GM12878 (cell line): ENCODE measurements around the gene PAOX. TPM values are rescaled to one million over a fixed set of nuclear protein-coding genes. Genes with fewer than 3 reads are reported as not detected.
"Not testable (repeated sequence)": the region's sequence is repeated elsewhere in the genome, so short reads cannot be mapped to it uniquely, and the experiment has no call there.

Experiments used
- ATAC-seq: fragments of 200-7000 bp; cut with Tn5 transposase; 3 replicates; pipeline ENCODE4 v1.9.1; 2020; ENCODE audit warnings: mild to moderate bottlenecking, moderate library complexity
- BruUV-seq: library from RNA; stranded (reverse); fragments of 400-500 nt; replicated peaks from 2 replicates; lab custom pipeline; 2021; lab: Mats Ljungman, UMichigan
- CTCF ChIA-PET: fragments of 300-600 bp; sonication (Branson Sonifier 250); formaldehyde crosslinking; extraction: SDS; loops from one replicate; lab custom pipeline; 2021; ENCODE audit warnings: inconsistent platforms; lab: Yijun Ruan, JAX
- POLR2A ChIA-PET: fragments of 350-600 bp; formaldehyde crosslinking; extraction: SDS; loops from one replicate; lab custom pipeline; 2021; ENCODE audit warnings: inconsistent platforms; lab: Charles Lee
- RAD21 ChIA-PET: fragments of 300-600 bp; sonication (Branson Sonifier 250); formaldehyde crosslinking; loops from one replicate; lab custom pipeline; 2023; ENCODE audit warnings: antibody characterized with exemption; ENCODE audit not compliant: unreplicated experiment; lab: Charles Lee
- SMC1A ChIA-PET: fragments of 300-600 bp; sonication (Branson Sonifier 250); formaldehyde crosslinking; loops from one replicate; lab custom pipeline; 2023; ENCODE audit not compliant: unreplicated experiment, uncharacterized antibody; lab: Charles Lee
- DNase-seq: peaks from one replicate; pipeline ENCODE4 v3.0.0-alpha.2; 2011; ENCODE audit warnings: low read depth, low spot score
- FAIRE-seq: peaks from 3 replicates; lab custom pipeline; 2011; peaks lifted over from hg19 to GRCh38; lab: Jason Lieb, UNC
- H2AFZ ChIP-seq: 2 replicates; pipeline ENCODE4 v1.6.0; 2011; ENCODE audit warnings: low read depth, low read length, control low read depth; ENCODE audit not compliant: control insufficient read depth
- H3K27ac ChIP-seq: 2 replicates; pipeline ENCODE4 v1.5.1; 2011; ENCODE audit warnings: control low read depth; ENCODE audit not compliant: control insufficient read depth, insufficient read depth
- H3K27me3 ChIP-seq, 2 experiments: replicated peaks in 1 of 2; 2 replicates each; pipeline versions ENCODE4 v1.6.0 to v1.6.1; 2011; ENCODE audit warnings: low read length in 1 of 2; ENCODE audit not compliant: control insufficient read depth in 2 of 2, insufficient read depth in 2 of 2
- H3K36me3 ChIP-seq, 2 experiments: 2 replicates each; pipeline ENCODE4 v1.5.1; 2011; ENCODE audit warnings: low read length in 1 of 2; ENCODE audit not compliant: control insufficient read depth in 2 of 2, insufficient read depth in 2 of 2
- H3K4me1 ChIP-seq: 2 replicates; pipeline ENCODE4 v1.6.1; 2011; ENCODE audit warnings: mild to moderate bottlenecking, low read length, moderate library complexity, mixed read lengths; ENCODE audit not compliant: control insufficient read depth, insufficient read depth
- H3K4me2 ChIP-seq: 2 replicates; pipeline ENCODE4 v1.6.0; 2011; ENCODE audit warnings: control low read depth; ENCODE audit not compliant: control insufficient read depth, insufficient read depth
- H3K4me3 ChIP-seq: fragments of 200-600 bp; sonication (generic); 2 replicates; pipeline ENCODE4 v1.5.1; 2016
- H3K79me2 ChIP-seq: 2 replicates; pipeline ENCODE4 v1.6.0; 2011; ENCODE audit warnings: low read length; ENCODE audit not compliant: control insufficient read depth, insufficient read depth
- H3K9ac ChIP-seq: 2 replicates; pipeline ENCODE4 v1.8.0; 2011; ENCODE audit warnings: low read length, control low read depth, mixed read lengths; ENCODE audit not compliant: control insufficient read depth, insufficient read depth
- H3K9me3 ChIP-seq: replicated peaks from 3 replicates; pipeline ENCODE4 v1.5.1; 2011; ENCODE audit warnings: mild to moderate bottlenecking, low read length; ENCODE audit not compliant: control insufficient read depth, insufficient read depth
- H4K20me1 ChIP-seq: 2 replicates; pipeline ENCODE4 v1.6.0; 2011; ENCODE audit not compliant: control insufficient read depth, insufficient read depth
- HDAC2 ChIP-seq: fragments of 200-600 bp; sonication (generic); IDR thresholded peaks from 2 replicates; pipeline ENCODE4 v1.6.1; 2017
- POLR2A ChIP-seq: IDR thresholded peaks from 2 replicates; pipeline ENCODE4 v1.6.1; 2011; ENCODE audit warnings: low read depth, mild to moderate bottlenecking, low read length
- WGBS: methylation state at CpG from one replicate; pipeline ENCODE4 v1.1.6; 2016; ENCODE audit warnings: low lambda C conversion rate; ENCODE audit not compliant: insufficient replicate concordance, insufficient coverage; ENCODE audit errors: missing lambda C conversion rate; 5-methylcytosine and 5-hydroxymethylcytosine counted together
- in situ Hi-C: fragments of 300-500 bp; cut with MboI; formaldehyde crosslinking; loops from 9 replicates; pipeline ENCODE4 v1.14.3; 2018; ENCODE audit warnings: mixed read lengths
- intact Hi-C: fragments of 100-400 bp; cut with micrococcal nuclease; formaldehyde crosslinking; loops from one replicate; pipeline ENCODE4 v1.14.2; 2022; ENCODE audit not compliant: unreplicated experiment
- polyA plus RNA-seq, 11 experiments: library from polyadenylated mRNA; depleted of rRNA in 4 of 11; unstranded in 6 of 11; stranded (reverse) in 5 of 11; fragments of >200 nt; fragmentation: Nextera tagmentation in 4 of 11; fragmentation: Illumina TruSeq in 1 of 11; extraction: Ambion mirVana in 4 of 11; extraction: Trizol in 1 of 11; gene quantifications; 1 replicate in 1 of 11; 2 replicates in 10 of 11; pipeline versions ENCODE4 v1.2.1 to v1.2.3, GENCODE V29; 2011 to 2016; ENCODE audit warnings: inconsistent platforms in 2 of 11, missing spikeins in 2 of 11, low read depth in 1 of 11
- total RNA-seq, 4 experiments: library from RNA; depleted of rRNA in 3 of 4; stranded (reverse); fragments of >200 nt in 3 of 4; fragmentation: Illumina TruSeq in 1 of 4; extraction: Trizol in 1 of 4; gene quantifications; 2 replicates each; pipeline versions ENCODE4 v1.2.1 to v1.2.3, GENCODE V29; 2013 to 2021

The PAOX gene
- total and polyA plus RNA-seq, 10 of the 15 experiments (the other 5 are each of a cell fraction or from before 2014, with no cell fraction given), result 1.2 to 22.2 (median 10.5) TPM

GRCh38 chr10:133422807-133423771, 44.0 kb downstream of the PAOX start:
- no peak overlapping the region for H3K4me3 ChIP-seq
- SMC1A ChIA-PET, result no interaction called here
- FAIRE-seq, result no peak
- CTCF ChIA-PET, result no interaction called here
- no peak overlapping the region for H3K27ac ChIP-seq
- H3K9me3 ChIP-seq, result no peaks in the 10 kb centered on the region
- H3K4me2 ChIP-seq, result 0 out of 2 replicates have a peak overlapping the region, but pooled peaks have one; percentile 3
- BruUV-seq, result no TSS peak
- ATAC-seq, result peak; percentile 11
- no peak overlapping the region for H2AFZ ChIP-seq
- intact Hi-C loops (no loop called here), in situ Hi-C loops (loop anchor here (5.0 kb wide), 1 partner anchor 149 kb away; no protein-coding TSS in a partner anchor)
- WGBS, result 27% methylated on average over 39 of the region's 88 CpGs
- no peaks in the 10 kb centered on the region for H3K79me2 ChIP-seq
- peaks cover 2 to 17% of the 10 kb centered on the region in 2 experiments; a peak in 3 of 4 replicates for H3K36me3 ChIP-seq
- H4K20me1 ChIP-seq, result no peaks in the 10 kb centered on the region
- H3K27me3 ChIP-seq, result no peaks in the 10 kb centered on the region
- DNase-seq, result no peak
- no peak for TF ChIP-seq HDAC2
- TF ChIP-seq POLR2A, result peak; percentile 58
- no peaks in the 10 kb centered on the region for H3K4me1 ChIP-seq
- POLR2A ChIA-PET, result interaction anchor here (0.5 kb wide), 1 partner anchor 21 kb away, joined by 3 read pairs; no protein-coding TSS in a partner anchor
- H3K9ac ChIP-seq, result no peak overlapping the region
- RAD21 ChIA-PET, result no interaction called here

GRCh38 chr10:133424102-133424501, 45.0 kb downstream of the PAOX start:
- H3K27me3 ChIP-seq, H3K9me3 ChIP-seq, H3K79me2 ChIP-seq, H3K4me3 ChIP-seq, H3K4me1 ChIP-seq, RAD21 ChIA-PET, H3K9ac ChIP-seq, CTCF ChIA-PET, BruUV-seq, FAIRE-seq, POLR2A ChIA-PET, H4K20me1 ChIP-seq, DNase-seq, SMC1A ChIA-PET, H3K4me2 ChIP-seq, H3K27ac ChIP-seq, H2AFZ ChIP-seq, intact Hi-C loops: not testable (repeated sequence)
- peak; percentile 15; the same call in 2 of the 3 replicates for ATAC-seq
- in situ Hi-C loops, result loop anchor here (5.0 kb wide), 1 partner anchor 148 kb away; no protein-coding TSS in a partner anchor
- WGBS, result no CpG with 5 or more reads among the region's 46 CpGs
- peaks cover 2 to 14% of the 10 kb centered on the region in 2 experiments; a peak in 3 of 4 replicates for H3K36me3 ChIP-seq

GRCh38 chr10:133424601-133425000, 45.5 kb downstream of the PAOX start, which contains the start of gene SPRN:
TSS of gene SPRN (minus strand) at chr10:133424625. CDS start at chr10:133423681, 944 bp downstream.
- H3K27me3 ChIP-seq, H3K79me2 ChIP-seq, POLR2A ChIA-PET, H3K4me3 ChIP-seq, H3K27ac ChIP-seq, FAIRE-seq, H3K4me1 ChIP-seq, DNase-seq, RAD21 ChIA-PET, H2AFZ ChIP-seq, SMC1A ChIA-PET, CTCF ChIA-PET, BruUV-seq, H3K9ac ChIP-seq, intact Hi-C loops, H3K9me3 ChIP-seq, H4K20me1 ChIP-seq, ATAC-seq: not testable (repeated sequence)
- H3K36me3 ChIP-seq, result peaks cover 2 to 10% of the 10 kb centered on the region in 2 experiments; a peak in 2 of 4 replicates
- H3K4me2 ChIP-seq, result 0 out of 2 replicates have a peak within 1 kb of the TSS, but pooled peaks have one; percentile 3
- in situ Hi-C loops, result loop anchor here (5.0 kb wide), 1 partner anchor 148 kb away; no protein-coding TSS in a partner anchor
- no CpG with 5 or more reads among the region's 37 CpGs for WGBS
